Upper lobe of right lung (tissue), 1 donor: ENCODE results near the gene OGFOD3. TPM values are rescaled to one million over a fixed set of nuclear protein-coding genes. Genes with fewer than 3 reads are reported as not detected.

Experiments used
- ATAC-seq: fragments of 200-7000 bp; cut with Tn5 transposase; one replicate; pipeline ENCODE4 v1.9.1; 2020; ENCODE audit warnings: mild to moderate bottlenecking, moderate library complexity
- DNase-seq: peaks from one replicate; pipeline ENCODE4 v3.0.0-alpha.2; 2020
- H3K27ac ChIP-seq: fragments of 200-600 bp; one replicate; pipeline ENCODE4 v1.8.0; 2022
- H3K27me3 ChIP-seq: fragments of 200-600 bp; one replicate; pipeline ENCODE4 v1.8.0; 2022; ENCODE audit warnings: mild to moderate bottlenecking
- H3K36me3 ChIP-seq: fragments of 200-600 bp; one replicate; pipeline ENCODE4 v1.8.0; 2022
- H3K4me1 ChIP-seq: fragments of 200-600 bp; one replicate; pipeline ENCODE4 v1.8.0; 2022
- H3K4me3 ChIP-seq: fragments of 200-600 bp; one replicate; pipeline ENCODE4 v1.8.0; 2022; ENCODE audit warnings: mild to moderate bottlenecking
- H3K9me3 ChIP-seq: fragments of 200-600 bp; one replicate; pipeline ENCODE4 v1.8.0; 2022
- CTCF ChIP-seq: fragments of 200-600 bp; IDR thresholded peaks from one replicate; pipeline ENCODE4 v1.8.0; 2022; ENCODE audit warnings: antibody characterized with exemption
- intact Hi-C: fragments of 100-400 bp; cut with DNase I; formaldehyde crosslinking; loops from one replicate; pipeline ENCODE4 v1.11.0; 2022
- total RNA-seq: library from RNA; stranded (reverse); fragmentation: NEBNext Ultra II Directional; extraction: Animal tissue kit (Norgen Biotek cat#: 25700); gene quantifications from one replicate; pipeline ENCODE4 v1.2.1, GENCODE V29; 2021
- donor health status: DM: no; HTN: yes; CAD: no; lungs with severe emphysema.

The OGFOD3 gene
- total RNA-seq, 1 donor from 2014 or later: 32.7 TPM

- Histone ChIP-seq H3K27me3 (peaks cover 5% of the 10 kb centered on the region), H3K36me3 (no peaks in the 10 kb centered on the region), H3K4me3 (no peak overlapping the region), H3K4me1 (peaks cover 3% of the 10 kb centered on the region), H3K9me3 (no peaks in the 10 kb centered on the region), H3K27ac (no peak overlapping the region)
- TF ChIP-seq CTCF: no peak
- DNase-seq (no peak), ATAC-seq (peak; percentile 26)
- intact Hi-C loops: no loop called here
Measured at GRCh38 chr17:82344175-82344907, 74.0 kb downstream of the OGFOD3 start.

GRCh38 chr17:82343560-82343959 is 74.8 kb downstream of the OGFOD3 start:
- no peak overlapping the region for H3K4me3 ChIP-seq
- H3K27me3 ChIP-seq: peaks cover 4% of the 10 kb centered on the region
- H3K36me3 ChIP-seq: no peaks in the 10 kb centered on the region
- H3K4me1 ChIP-seq: peaks cover 11% of the 10 kb centered on the region
- intact Hi-C loops: no loop called here
- H3K27ac ChIP-seq: no peak overlapping the region
- no peak for TF ChIP-seq CTCF
- DNase-seq (no peak), ATAC-seq (no peak)
- no peaks in the 10 kb centered on the region for H3K9me3 ChIP-seq

DNA sequence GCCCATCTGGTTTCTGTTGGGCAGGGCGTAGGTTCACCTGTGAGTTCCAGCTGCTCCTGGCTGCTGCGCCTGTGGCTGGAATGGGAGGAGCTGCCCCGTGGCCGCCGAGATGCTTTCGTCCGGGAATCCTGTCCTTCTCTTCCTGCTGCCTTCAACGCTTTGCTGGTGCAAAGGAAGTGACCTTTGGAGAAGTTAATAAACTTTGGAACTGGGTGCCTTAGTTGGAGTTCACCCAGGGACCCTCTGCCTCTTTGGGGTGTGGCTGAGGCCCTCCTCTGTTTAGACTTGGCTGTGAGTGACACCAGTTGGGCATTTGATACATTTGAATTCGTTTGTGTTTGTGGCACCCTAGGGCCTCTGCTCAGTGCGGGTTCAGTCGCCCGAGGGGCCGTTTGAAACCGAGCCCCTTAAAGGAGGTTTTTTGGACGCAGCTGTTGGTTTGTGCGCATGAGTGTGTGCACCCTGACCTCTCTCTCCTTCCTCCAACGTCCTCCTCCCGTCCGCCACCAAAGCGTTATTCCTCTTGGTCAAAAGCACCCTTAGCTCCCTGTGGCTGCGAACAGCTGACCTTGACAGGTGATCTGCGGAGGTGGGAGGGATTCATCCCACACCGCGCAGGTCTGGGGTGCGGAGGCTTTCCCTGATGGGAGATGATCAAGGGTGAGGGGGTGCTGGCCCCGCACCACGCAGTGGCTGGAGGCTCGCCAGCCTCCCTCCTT is 75.9 kb downstream of the OGFOD3 start:
- no peak overlapping the region for H3K4me3 ChIP-seq
- ATAC-seq (no peak), DNase-seq (no peak)
- peaks cover 13% of the 10 kb centered on the region for H3K4me1 ChIP-seq
- no peaks in the 10 kb centered on the region for H3K27me3 ChIP-seq
- no peaks in the 10 kb centered on the region for H3K36me3 ChIP-seq
- no peak overlapping the region for H3K27ac ChIP-seq
- no peak for TF ChIP-seq CTCF
- H3K9me3 ChIP-seq: no peaks in the 10 kb centered on the region
- intact Hi-C loops: no loop called here

DNA sequence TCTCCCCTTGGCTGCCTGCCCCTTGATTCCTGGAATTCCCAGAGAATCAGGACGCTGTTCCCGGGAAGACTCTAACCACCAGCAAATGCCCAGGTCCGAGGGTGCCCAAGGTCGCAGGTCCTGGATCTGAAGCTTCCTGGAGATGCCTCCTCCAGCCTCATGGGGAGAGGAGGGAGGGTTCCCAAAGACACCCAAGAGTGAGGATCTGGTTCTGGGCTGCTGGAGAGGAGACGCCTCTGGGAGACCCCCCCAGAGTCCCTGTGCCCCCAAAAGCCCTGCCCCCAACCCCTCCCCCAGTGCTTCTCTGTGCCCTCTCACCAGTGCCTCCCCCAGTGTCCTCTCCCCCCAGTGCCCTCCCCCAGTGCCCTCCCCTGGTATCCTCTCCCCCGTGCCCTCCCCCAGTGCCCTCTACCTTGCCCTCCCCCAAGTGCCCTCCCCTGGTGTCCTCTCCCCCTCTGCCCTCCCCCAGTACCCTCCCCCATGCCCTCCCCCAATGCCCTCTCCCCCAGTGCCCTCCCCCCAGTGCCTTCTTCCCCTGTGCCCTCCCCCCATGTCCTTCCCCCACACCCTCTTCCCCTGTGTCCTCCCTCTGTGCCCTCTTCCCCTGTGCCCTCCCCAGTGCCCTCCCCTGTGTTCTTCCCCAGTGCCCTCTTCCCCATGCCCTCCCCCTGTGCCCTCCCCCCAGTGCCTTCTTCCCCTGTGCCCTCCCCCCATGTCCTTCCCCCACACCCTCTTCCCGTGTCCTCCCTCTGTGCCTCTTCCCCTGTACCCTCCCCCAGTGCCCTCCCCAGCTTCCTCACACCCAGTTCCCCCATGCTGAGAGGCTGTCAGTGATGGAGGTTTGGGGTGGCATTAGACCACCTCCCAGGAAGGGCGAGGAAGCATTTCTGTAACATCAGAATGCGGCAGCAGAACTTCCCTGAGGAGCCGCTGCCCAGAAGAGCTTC is 78.5 kb downstream of the OGFOD3 start:
- no peaks in the 10 kb centered on the region for H3K27me3 ChIP-seq
- no peaks in the 10 kb centered on the region for H3K36me3 ChIP-seq
- peak overlapping the region; percentile 60 for H3K27ac ChIP-seq
- DNase-seq (no peak), ATAC-seq (peak; percentile 61)
- peak overlapping the region; percentile 21 for H3K4me3 ChIP-seq
- intact Hi-C loops: loop anchor here (10.0 kb wide), 1 partner anchor 305 kb away; the partner anchor contains the start of genes DCXR and RAC3
- peaks cover 19% of the 10 kb centered on the region for H3K4me1 ChIP-seq
- no peak for TF ChIP-seq CTCF
- no peaks in the 10 kb centered on the region for H3K9me3 ChIP-seq

Other genes with a start within 250 kb of the OGFOD3 start
- 50.5 TPM for gene CCDC57, start 205.7 kb downstream of the OGFOD3 start, total RNA-seq
- gene SLC16A3, start 189.5 kb downstream of the OGFOD3 start, total RNA-seq: 77.5 TPM
- 150 TPM for gene CSNK1D, start 144.9 kb downstream of the OGFOD3 start, total RNA-seq
- gene CD7, start 101.0 kb downstream of the OGFOD3 start, total RNA-seq: 7.2 TPM
- gene SECTM1, start 84.8 kb downstream of the OGFOD3 start, total RNA-seq: 26.4 TPM
- not detected for gene TEX19, start 59.3 kb downstream of the OGFOD3 start, total RNA-seq
- not detected for gene UTS2R, start 46.8 kb downstream of the OGFOD3 start, total RNA-seq
- 49.1 TPM for gene HEXD, start 239 bp downstream of the OGFOD3 start, total RNA-seq
- 120 TPM for gene CYBC1, start 32.2 kb upstream of the OGFOD3 start, total RNA-seq
- 54.1 TPM for gene NARF, start 40.2 kb upstream of the OGFOD3 start, total RNA-seq
- 62.4 TPM for gene FOXK2, start 101.1 kb upstream of the OGFOD3 start, total RNA-seq
- gene WDR45B, start 229.9 kb upstream of the OGFOD3 start, total RNA-seq: 65.1 TPM